OCI-LY1 (cell line): ENCODE data around the gene EEIG1.
A peak's percentile ranks its signal among the peaks of the same experiment; 100 is the strongest.

Source experiments
- H2AFZ ChIP-seq: fragments of 200-600 bp; sonication (generic), shearing (Covaris generic); 2 replicates; pipeline ENCODE4 v1.6.0; 2014; ENCODE audit warnings: antibody characterized with exemption, mild to moderate bottlenecking, low read length
- H3F3A ChIP-seq: fragments of 200-600 bp; sonication (generic), shearing (Covaris generic); 2 replicates; pipeline ENCODE4 v1.6.0; 2014; ENCODE audit warnings: mild to moderate bottlenecking, antibody characterized with exemption, low read length, moderate library complexity; ENCODE audit not compliant: insufficient read depth
- H3K27ac ChIP-seq: fragments of 200-600 bp; sonication (generic); 2 replicates; pipeline ENCODE4 v1.5.1; 2014; ENCODE audit warnings: low read length, mixed run types, mild to moderate bottlenecking, low read depth; ENCODE audit not compliant: poor library complexity, severe bottlenecking
- H3K27me3 ChIP-seq: fragments of 200-600 bp; sonication (generic); 2 replicates; pipeline ENCODE4 v1.6.0; 2014; ENCODE audit warnings: antibody characterized with exemption, mild to moderate bottlenecking, low read length, moderate library complexity; ENCODE audit not compliant: insufficient read depth
- H3K36me3 ChIP-seq: fragments of 200-600 bp; sonication (generic); 2 replicates; pipeline ENCODE4 v1.6.1; 2014; ENCODE audit warnings: mild to moderate bottlenecking, antibody characterized with exemption, low read length, moderate library complexity, mixed read lengths; ENCODE audit not compliant: insufficient read depth
- H3K4me1 ChIP-seq: fragments of 200-600 bp; sonication (generic); 2 replicates; pipeline ENCODE4 v1.5.1; 2014; ENCODE audit warnings: mild to moderate bottlenecking, low read length, moderate library complexity; ENCODE audit not compliant: insufficient read depth, severe bottlenecking
- H3K4me2 ChIP-seq: fragments of 200-600 bp; sonication (generic), shearing (Covaris generic); 2 replicates; pipeline ENCODE4 v1.6.1; 2014; ENCODE audit warnings: low read length
- H3K4me3 ChIP-seq: fragments of 200-600 bp; sonication (generic); 2 replicates; pipeline ENCODE4 v1.5.1; 2014; ENCODE audit warnings: low read length, low read depth, mild to moderate bottlenecking, mixed read lengths; ENCODE audit not compliant: poor library complexity, severe bottlenecking
- H3K79me2 ChIP-seq: fragments of 200-600 bp; shearing (Covaris generic); 2 replicates; pipeline ENCODE4 v1.6.1; 2016; ENCODE audit warnings: mixed run types, low read length, mixed read lengths; ENCODE audit not compliant: insufficient read depth
- H3K9ac ChIP-seq: fragments of 200-600 bp; sonication (generic), shearing (Covaris generic); 2 replicates; pipeline ENCODE4 v1.6.1; 2014; ENCODE audit warnings: mild to moderate bottlenecking, low read length, mixed read lengths
- H3K9me2 ChIP-seq: fragments of 200-600 bp; sonication (generic), shearing (Covaris generic); 2 replicates; pipeline ENCODE4 v1.6.1; 2014; ENCODE audit warnings: low read depth, mild to moderate bottlenecking, low read length, mixed read lengths
- H3K9me3 ChIP-seq: fragments of 200-600 bp; shearing (Covaris generic); 2 replicates; pipeline ENCODE4 v1.6.1; 2014; ENCODE audit warnings: low read length, mixed read lengths
- H4K20me1 ChIP-seq: fragments of 200-600 bp; sonication (generic), shearing (Covaris generic); 2 replicates; pipeline ENCODE4 v1.6.0; 2016; ENCODE audit warnings: mild to moderate bottlenecking, low read length; ENCODE audit not compliant: insufficient read depth
- EZH2 ChIP-seq: fragments of 200-600 bp; sonication (generic), shearing (Covaris generic); IDR thresholded peaks from 2 replicates; pipeline ENCODE4 v1.8.0; 2017; ENCODE audit warnings: borderline replicate concordance, mixed run types, mild to moderate bottlenecking, antibody characterized with exemption, low read length, moderate library complexity, mixed read lengths
- TF ChIP-seq, protein P1 (sequence below): fragments of 200-600 bp; sonication (generic), shearing (Covaris generic); IDR thresholded peaks from 2 replicates; pipeline ENCODE4 v1.5.1; 2017; ENCODE audit warnings: mild to moderate bottlenecking, antibody characterized with exemption, low read length, moderate library complexity, mixed read lengths

The EEIG1 gene

DNA sequence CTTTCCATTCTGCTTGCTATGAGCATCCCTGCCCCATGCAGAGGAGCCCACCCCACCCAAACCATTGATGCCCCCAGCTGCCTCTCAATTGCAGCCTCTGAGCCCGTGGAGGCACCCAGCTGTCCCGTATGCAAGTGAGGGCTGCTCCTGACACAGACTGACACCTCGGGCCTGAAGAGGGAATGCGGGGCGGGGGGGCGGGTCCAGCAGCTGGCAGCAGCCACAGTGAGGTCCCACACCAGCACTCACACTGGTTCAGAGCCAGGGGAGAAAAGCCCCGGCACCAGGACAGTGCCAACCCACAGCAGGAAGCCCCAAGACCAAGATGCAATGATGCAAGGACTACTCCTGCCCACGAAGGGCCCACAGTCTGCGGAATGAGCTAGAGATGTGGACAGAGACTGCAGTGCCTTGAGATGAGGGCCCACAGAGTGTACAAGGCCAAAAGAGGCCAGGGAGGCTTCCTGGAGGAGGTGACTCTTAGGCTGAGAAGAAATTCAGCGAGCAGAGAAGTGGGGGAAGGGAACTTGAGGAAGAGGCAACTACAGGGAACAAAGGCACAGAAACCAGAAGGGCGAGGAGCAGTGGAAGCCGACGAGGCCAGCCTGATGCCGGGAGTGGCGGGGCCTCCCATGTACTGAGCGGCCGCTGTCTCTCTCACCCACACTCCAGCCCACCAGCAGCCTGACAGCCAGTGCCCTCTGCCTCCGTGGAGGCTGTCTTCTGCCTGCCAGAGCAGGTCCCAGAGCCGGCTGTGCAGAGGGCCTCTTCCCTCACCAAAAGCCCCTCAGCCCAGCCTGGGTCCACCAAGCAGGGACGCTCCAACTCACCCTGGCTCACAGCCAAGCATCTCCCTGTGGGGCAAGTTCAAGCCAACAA, 9.2 kb downstream of the EEIG1 start:
- H2AFZ ChIP-seq, result no peak overlapping the region
- no peaks in the 10 kb centered on the region for H3K9me3 ChIP-seq
- peaks cover 64% of the 10 kb centered on the region for H3K79me2 ChIP-seq
- peaks cover 100% of the 10 kb centered on the region for H3K4me1 ChIP-seq
- H3K27me3 ChIP-seq, result no peaks in the 10 kb centered on the region
- peak overlapping the region; percentile 90 for H3K27ac ChIP-seq
- H3K4me3 ChIP-seq, result peak overlapping the region; percentile 83
- peak overlapping the region; percentile 90 for H3K4me2 ChIP-seq
- TF ChIP-seq, protein P1, sequence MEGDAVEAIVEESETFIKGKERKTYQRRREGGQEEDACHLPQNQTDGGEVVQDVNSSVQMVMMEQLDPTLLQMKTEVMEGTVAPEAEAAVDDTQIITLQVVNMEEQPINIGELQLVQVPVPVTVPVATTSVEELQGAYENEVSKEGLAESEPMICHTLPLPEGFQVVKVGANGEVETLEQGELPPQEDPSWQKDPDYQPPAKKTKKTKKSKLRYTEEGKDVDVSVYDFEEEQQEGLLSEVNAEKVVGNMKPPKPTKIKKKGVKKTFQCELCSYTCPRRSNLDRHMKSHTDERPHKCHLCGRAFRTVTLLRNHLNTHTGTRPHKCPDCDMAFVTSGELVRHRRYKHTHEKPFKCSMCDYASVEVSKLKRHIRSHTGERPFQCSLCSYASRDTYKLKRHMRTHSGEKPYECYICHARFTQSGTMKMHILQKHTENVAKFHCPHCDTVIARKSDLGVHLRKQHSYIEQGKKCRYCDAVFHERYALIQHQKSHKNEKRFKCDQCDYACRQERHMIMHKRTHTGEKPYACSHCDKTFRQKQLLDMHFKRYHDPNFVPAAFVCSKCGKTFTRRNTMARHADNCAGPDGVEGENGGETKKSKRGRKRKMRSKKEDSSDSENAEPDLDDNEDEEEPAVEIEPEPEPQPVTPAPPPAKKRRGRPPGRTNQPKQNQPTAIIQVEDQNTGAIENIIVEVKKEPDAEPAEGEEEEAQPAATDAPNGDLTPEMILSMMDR, result no peak
- no peak for TF ChIP-seq EZH2
- H3F3A ChIP-seq, result no peaks in the 10 kb centered on the region
- H3K9ac ChIP-seq, result peak overlapping the region; percentile 44; the same call in 1 of the 2 replicates
- no peaks in the 10 kb centered on the region for H4K20me1 ChIP-seq
- H3K36me3 ChIP-seq, result peaks cover 16% of the 10 kb centered on the region
- no peaks in the 10 kb centered on the region for H3K9me2 ChIP-seq

DNA sequence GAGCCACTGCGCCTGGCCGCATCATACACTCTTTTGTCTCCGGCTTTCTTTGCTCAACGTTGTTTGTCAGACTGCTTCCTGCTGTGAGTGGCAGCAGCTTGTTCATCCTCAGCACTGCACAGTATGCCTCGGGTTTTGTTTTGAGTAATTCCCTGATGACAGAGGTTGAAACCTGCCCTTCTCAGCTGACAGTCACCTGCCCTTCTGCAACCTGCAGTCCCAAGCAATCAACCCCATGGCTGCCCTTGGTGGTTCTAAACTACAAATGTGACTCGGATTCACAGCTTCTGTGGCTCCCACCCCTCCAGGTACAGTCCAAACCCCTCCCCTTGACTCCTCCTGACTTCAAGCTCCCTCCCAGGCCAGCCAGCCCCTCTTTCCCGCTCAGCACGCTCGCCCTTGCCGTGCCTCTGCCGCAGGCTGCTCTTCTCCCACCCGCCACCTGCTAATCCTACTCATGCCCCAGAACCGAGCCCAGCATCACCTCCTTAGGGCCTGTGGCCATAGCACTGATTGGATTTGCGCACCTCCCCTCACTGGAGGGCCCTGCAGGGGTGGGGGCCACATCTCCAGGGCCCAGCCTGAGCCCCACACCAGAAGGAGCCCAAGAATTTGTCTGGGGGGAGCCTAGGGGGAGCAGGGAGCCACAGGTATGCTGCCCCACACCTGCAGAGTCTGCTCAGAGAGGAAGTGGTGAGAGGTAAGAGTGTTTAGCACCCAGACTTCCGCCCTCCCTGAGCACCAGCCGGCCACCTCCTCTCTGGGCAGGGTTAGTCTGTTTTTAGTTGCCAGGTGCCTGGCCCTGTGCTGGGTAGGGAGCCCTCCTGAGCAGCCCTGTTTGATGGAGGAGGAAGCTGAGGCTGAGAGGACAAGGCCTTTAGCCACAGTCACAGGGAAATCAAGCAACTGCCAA, 10.1 kb downstream of the EEIG1 start:
- H3K27ac ChIP-seq, result peak overlapping the region; percentile 90
- H3K4me1 ChIP-seq, result peaks cover 100% of the 10 kb centered on the region
- H3K9me2 ChIP-seq, result no peaks in the 10 kb centered on the region
- H4K20me1 ChIP-seq, result no peaks in the 10 kb centered on the region
- no peaks in the 10 kb centered on the region for H3K9me3 ChIP-seq
- no peaks in the 10 kb centered on the region for H3K27me3 ChIP-seq
- peaks cover 64% of the 10 kb centered on the region for H3K79me2 ChIP-seq
- no peak overlapping the region for H2AFZ ChIP-seq
- H3K4me2 ChIP-seq, result peak overlapping the region; percentile 41
- TF ChIP-seq EZH2, result no peak
- TF ChIP-seq, protein P1, result no peak; the same call in 1 of the 2 replicates
- peak overlapping the region; percentile 8; the same call in 1 of the 2 replicates for H3K9ac ChIP-seq
- no peaks in the 10 kb centered on the region for H3F3A ChIP-seq
- H3K36me3 ChIP-seq, result peaks cover 11% of the 10 kb centered on the region
- peak overlapping the region; percentile 18 for H3K4me3 ChIP-seq

- no peaks in the 10 kb centered on the region for H4K20me1 ChIP-seq
- no peak overlapping the region for H3K4me3 ChIP-seq
- H3K4me2 ChIP-seq, result peak overlapping the region; percentile 41; the same call in 1 of the 2 replicates
- H2AFZ ChIP-seq, result no peak overlapping the region
- H3K36me3 ChIP-seq, result peaks cover 10% of the 10 kb centered on the region; the same call in 1 of the 2 replicates
- peaks cover 62% of the 10 kb centered on the region for H3K79me2 ChIP-seq
- no peaks in the 10 kb centered on the region for H3K9me2 ChIP-seq
- H3K9ac ChIP-seq, result no peak overlapping the region; the same call in 1 of the 2 replicates
- H3K4me1 ChIP-seq, result peaks cover 98% of the 10 kb centered on the region
- H3K27ac ChIP-seq, result peak overlapping the region; percentile 90
- no peaks in the 10 kb centered on the region for H3K27me3 ChIP-seq
- no peak for TF ChIP-seq EZH2
- TF ChIP-seq, protein P1, result no peak
- H3F3A ChIP-seq, result no peaks in the 10 kb centered on the region
- no peaks in the 10 kb centered on the region for H3K9me3 ChIP-seq
Measured at GRCh38 chr9:127968700-127969383, 11.9 kb downstream of the EEIG1 start.
